Esophagus squamous epithelium (tissue), 5 donors: ENCODE results near the gene CD79B. TPM values are rescaled to one million over a fixed set of nuclear protein-coding genes. Genes with fewer than 3 reads are reported as not detected.

ENCODE experiments used
- DNase-seq: peaks from one replicate; lab custom pipeline; 2025; lab: John Stamatoyannopoulos, UW
- H3K27ac ChIP-seq, 4 donors: fragments of 200-600 bp; sonication (generic); one replicate each; pipeline ENCODE4 v1.5.1; 2016 to 2019; ENCODE audit warnings: mild to moderate bottlenecking in 1 of 4
- H3K27me3 ChIP-seq, 4 donors: fragments of 200-600 bp; sonication (generic); 1 replicate in 3 of 4; 2 replicates in 1 of 4; pipeline versions ENCODE4 v1.5.1 to v1.6.0; 2017 to 2021; ENCODE audit warnings: antibody characterized with exemption in 1 of 4
- H3K36me3 ChIP-seq, 3 donors: fragments of 200-600 bp; sonication (generic); one replicate each; pipeline ENCODE4 v1.5.1; 2016 to 2019
- H3K4me1 ChIP-seq, 3 donors: fragments of 200-600 bp; sonication (generic); one replicate each; pipeline ENCODE4 v1.5.1; 2017 to 2019
- H3K4me3 ChIP-seq, 4 donors: fragments of 200-600 bp; sonication (generic); 1 replicate in 3 of 4; 2 replicates in 1 of 4; pipeline ENCODE4 v1.5.1; 2016 to 2019; ENCODE audit warnings: mild to moderate bottlenecking in 2 of 4, moderate library complexity in 1 of 4
- H3K9me3 ChIP-seq, 3 donors: fragments of 200-600 bp; sonication (generic); one replicate each; pipeline ENCODE4 v1.5.1; 2016 to 2019
- POLR2A ChIP-seq, 4 donors: fragments of 450-650 bp; IDR thresholded peaks; one replicate each; pipeline ENCODE4 v1.6.1; 2017; ENCODE audit warnings: antibody characterized with exemption in 4 of 4, mild to moderate bottlenecking in 4 of 4, moderate library complexity in 3 of 4
- WGBS, 2 donors: methylation state at CpG; one replicate each; pipeline ENCODE4 v1.1.5; 2018; 5-methylcytosine and 5-hydroxymethylcytosine counted together
- intact Hi-C: fragments of 100-400 bp; cut with DNase I; formaldehyde crosslinking; loops from one replicate; pipeline ENCODE4 v1.15.0; 2022
- total RNA-seq, 4 donors: library from RNA; depleted of rRNA; stranded (reverse); fragments of >200 nt; gene quantifications; one replicate each; pipeline ENCODE4 v1.1.0, GENCODE V29; 2016
- TF ChIP-seq, protein P1 (sequence below), 6 experiments: fragments of 450-650 bp in 4 of 6; fragments of 200-600 bp in 2 of 6; sonication (generic) in 2 of 6; IDR thresholded peaks; one replicate each; pipeline ENCODE4 v1.5.1; 2016 to 2019; ENCODE audit warnings: antibody characterized with exemption in 6 of 6, mild to moderate bottlenecking in 4 of 6, moderate library complexity in 4 of 6
- donor health status: DM: yes; HTN: yes; CAD: no.

The CD79B gene
- total RNA-seq, 4 donors from 2014 or later, result 1.1 to 2.0 (median 1.3) TPM; not detected in 1

DNA sequence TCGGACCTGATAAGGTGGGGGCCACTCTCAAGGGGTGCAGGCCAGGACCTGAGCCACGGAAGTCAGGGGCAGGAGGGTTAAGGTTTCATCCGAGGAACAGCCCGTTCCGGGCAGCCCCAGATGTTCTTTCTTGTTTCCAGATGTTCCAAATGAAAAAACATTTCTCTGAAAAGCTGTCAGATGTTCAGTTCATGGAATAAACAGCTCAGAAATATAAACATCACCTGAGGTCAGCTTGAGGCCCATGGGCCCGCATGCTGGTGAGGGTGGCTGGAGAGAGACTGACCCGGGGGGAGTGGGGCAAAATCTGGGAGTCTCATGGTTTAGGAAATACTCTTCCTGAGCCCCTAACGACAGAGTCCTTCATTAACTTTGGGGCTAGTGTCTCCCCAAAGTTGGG is 1.5 kb upstream of the CD79B start:
- no peak for DNase-seq
- WGBS, 2 donors, result 69 to 88% methylated on average over 6 to 8 of the region's 8 CpGs
- peaks cover 5 to 30% (median 5%) of the 10 kb centered on the region in 3 donors for H3K4me1 ChIP-seq
- no peak overlapping the region for H3K4me3 ChIP-seq
- H3K36me3 ChIP-seq, result no peaks in the 10 kb centered on the region
- intact Hi-C loops, result no loop called here
- TF ChIP-seq POLR2A (IDR thresholded peaks at IDR 0.05), result no peak
- TF ChIP-seq, protein P1, sequence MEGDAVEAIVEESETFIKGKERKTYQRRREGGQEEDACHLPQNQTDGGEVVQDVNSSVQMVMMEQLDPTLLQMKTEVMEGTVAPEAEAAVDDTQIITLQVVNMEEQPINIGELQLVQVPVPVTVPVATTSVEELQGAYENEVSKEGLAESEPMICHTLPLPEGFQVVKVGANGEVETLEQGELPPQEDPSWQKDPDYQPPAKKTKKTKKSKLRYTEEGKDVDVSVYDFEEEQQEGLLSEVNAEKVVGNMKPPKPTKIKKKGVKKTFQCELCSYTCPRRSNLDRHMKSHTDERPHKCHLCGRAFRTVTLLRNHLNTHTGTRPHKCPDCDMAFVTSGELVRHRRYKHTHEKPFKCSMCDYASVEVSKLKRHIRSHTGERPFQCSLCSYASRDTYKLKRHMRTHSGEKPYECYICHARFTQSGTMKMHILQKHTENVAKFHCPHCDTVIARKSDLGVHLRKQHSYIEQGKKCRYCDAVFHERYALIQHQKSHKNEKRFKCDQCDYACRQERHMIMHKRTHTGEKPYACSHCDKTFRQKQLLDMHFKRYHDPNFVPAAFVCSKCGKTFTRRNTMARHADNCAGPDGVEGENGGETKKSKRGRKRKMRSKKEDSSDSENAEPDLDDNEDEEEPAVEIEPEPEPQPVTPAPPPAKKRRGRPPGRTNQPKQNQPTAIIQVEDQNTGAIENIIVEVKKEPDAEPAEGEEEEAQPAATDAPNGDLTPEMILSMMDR (IDR thresholded peaks at IDR 0.05), result no peak
- H3K9me3 ChIP-seq, result no peaks in the 10 kb centered on the region
- peaks cover 0 to 5% (median 0%) of the 10 kb centered on the region in 4 donors for H3K27me3 ChIP-seq
- no peak overlapping the region for H3K27ac ChIP-seq

DNA sequence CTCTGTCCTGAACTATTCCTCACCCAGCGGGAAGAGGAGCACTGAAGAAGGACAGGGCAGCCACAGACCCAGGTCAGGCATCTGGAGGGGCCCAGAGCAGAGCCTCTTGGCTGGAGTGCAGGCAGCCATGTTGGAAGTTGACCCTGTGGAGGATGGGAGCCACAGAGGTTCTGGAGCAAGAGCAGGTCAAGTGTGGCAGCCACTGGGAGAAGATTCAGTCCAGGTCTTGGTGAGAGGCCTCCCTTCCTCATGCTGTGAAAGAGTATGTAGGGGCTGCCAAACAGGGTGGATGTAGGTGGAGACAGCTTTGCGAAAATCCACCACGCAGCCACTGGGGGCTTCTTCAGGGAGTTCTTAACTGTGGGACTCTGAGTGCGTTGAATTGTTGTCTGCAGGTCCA is 590 bp upstream of the CD79B start:
- H3K9me3 ChIP-seq, result no peaks in the 10 kb centered on the region
- no peak for DNase-seq
- H3K27ac ChIP-seq, result peak overlapping the region in 1 of 4 donors; percentile 74
- intact Hi-C loops, result no loop called here
- H3K4me1 ChIP-seq, result peaks cover 5 to 30% (median 5%) of the 10 kb centered on the region in 3 donors
- peak overlapping the region in 1 of 4 donors; percentile 53 for H3K4me3 ChIP-seq
- TF ChIP-seq, protein P1 (IDR thresholded peaks at IDR 0.05), result no peak
- TF ChIP-seq POLR2A (IDR thresholded peaks at IDR 0.05), result no peak
- H3K27me3 ChIP-seq, result peaks cover 0 to 5% (median 0%) of the 10 kb centered on the region in 4 donors
- H3K36me3 ChIP-seq, result no peaks in the 10 kb centered on the region
- WGBS, 2 donors, result 90 to 91% methylated on average over 3 to 4 of the region's 4 CpGs

DNA sequence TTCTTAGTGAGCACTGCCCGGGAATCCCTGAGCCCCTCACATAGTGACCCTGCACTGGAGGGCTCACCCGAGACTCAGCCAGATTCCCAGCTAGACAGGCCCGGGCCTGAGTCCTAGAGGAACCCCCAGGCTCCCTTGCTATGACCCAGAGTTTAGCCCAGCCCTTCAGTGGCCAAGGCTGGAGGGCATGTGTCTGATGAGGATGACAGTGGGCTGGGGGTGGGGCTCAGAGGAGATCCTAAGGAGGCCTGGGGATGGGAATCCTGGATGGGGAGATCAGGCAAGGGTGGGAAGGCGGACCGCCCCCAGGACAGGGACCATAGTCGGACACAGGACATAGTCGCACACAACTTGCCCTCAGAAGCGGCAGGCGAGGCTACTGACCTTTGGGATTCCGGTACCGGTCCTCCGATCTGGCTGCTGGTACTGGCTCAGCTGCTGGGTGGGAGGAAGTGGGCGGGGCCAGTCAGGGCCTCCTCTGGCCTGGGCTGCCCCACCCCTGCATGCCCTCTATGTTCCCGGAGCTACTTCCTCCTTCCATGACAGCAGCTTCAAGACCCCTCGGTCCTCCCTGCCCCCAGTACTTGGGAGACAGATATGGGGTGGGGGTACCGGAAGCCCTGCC is 1.1 kb downstream of the CD79B start:
- Histone ChIP-seq H3K9me3 (no peaks in the 10 kb centered on the region), H3K4me3 (peak overlapping the region in 2 of 4 donors; percentile 27 to 53), H3K27ac (peak overlapping the region; percentile 15 to 74 (median 52)), H3K27me3 (peaks cover 0 to 5% (median 0%) of the 10 kb centered on the region in 4 donors), H3K36me3 (no peaks in the 10 kb centered on the region), H3K4me1 (peaks cover 5 to 30% (median 5%) of the 10 kb centered on the region in 3 donors)
- TF ChIP-seq, protein P1 (IDR thresholded peaks at IDR 0.05), result no peak
- no peak for TF ChIP-seq POLR2A (IDR thresholded peaks at IDR 0.05)
- 61 to 78% methylated on average over 7 to 8 of the region's 16 CpGs for WGBS, 2 donors
- no peak for DNase-seq
- intact Hi-C loops, result no loop called here

DNA sequence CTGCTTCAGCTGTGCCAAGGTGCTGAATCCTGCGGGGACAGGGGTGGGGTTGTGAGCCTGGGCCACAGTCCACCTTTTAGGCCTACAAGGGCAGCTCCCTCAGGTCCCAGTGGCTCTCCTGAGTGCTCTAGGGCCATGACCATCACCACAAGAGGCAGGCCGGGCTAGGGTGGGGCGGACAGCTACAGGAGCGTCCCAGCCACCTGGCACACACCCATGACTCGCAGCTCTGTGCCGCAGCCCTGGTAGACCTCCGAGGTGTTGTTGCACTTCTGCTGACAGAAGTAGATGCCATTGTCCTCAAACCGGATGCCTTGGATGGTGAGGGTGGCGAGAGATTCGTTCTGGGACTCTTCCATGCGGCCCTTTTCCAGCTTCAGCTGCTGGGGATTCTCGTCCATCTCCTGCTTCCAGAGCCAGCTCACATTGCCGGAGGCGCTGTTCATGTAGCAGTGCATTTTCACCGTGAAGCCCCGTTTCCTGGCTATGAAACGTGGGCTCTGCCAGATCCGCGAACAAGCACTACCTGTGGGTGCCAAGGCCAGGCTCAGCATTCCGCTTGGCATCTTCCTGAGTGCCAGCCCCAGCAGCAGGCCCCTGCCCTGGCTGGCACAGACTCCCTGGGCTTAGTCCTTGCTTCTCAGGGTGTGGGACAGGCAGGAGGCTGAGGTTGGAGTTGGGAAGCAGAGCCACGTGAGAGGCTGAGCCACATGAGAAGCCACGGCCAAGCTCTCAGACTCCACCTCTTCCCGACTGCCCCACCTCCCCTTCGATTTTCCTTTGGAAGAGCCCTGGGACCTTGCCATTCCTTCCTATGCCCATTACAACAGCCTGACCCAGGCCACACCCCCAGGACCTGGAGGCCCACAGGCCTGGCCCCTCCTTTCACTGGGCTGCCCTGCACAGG is 2.0 kb downstream of the CD79B start:
- DNase-seq, result no peak
- Histone ChIP-seq H3K27me3 (peaks cover 0 to 5% (median 0%) of the 10 kb centered on the region in 4 donors), H3K4me1 (peaks cover 5 to 30% (median 5%) of the 10 kb centered on the region in 3 donors), H3K36me3 (no peaks in the 10 kb centered on the region), H3K27ac (peak overlapping the region in 3 of 4 donors; percentile 33 to 74 (median 70)), H3K4me3 (peak overlapping the region in 2 of 4 donors; percentile 14 to 53), H3K9me3 (no peaks in the 10 kb centered on the region)
- 56 to 60% methylated on average over 13 to 19 of the region's 24 CpGs for WGBS, 2 donors
- intact Hi-C loops, result loop anchor here (10.0 kb wide), 1 partner anchor 95 kb away; the partner anchor contains the start of gene ICAM2
- TF ChIP-seq POLR2A (IDR thresholded peaks at IDR 0.05), result no peak
- TF ChIP-seq, protein P1 (IDR thresholded peaks at IDR 0.05), result no peak
